Anterior cingulate cortex (tissue), 58 donors: ENCODE data around the gene FHDC1.

Experiments
- DNase-seq, 58 donors: peaks; one replicate each; lab custom pipeline; 2025; lab: John Stamatoyannopoulos, UW

The FHDC1 gene

DNA sequence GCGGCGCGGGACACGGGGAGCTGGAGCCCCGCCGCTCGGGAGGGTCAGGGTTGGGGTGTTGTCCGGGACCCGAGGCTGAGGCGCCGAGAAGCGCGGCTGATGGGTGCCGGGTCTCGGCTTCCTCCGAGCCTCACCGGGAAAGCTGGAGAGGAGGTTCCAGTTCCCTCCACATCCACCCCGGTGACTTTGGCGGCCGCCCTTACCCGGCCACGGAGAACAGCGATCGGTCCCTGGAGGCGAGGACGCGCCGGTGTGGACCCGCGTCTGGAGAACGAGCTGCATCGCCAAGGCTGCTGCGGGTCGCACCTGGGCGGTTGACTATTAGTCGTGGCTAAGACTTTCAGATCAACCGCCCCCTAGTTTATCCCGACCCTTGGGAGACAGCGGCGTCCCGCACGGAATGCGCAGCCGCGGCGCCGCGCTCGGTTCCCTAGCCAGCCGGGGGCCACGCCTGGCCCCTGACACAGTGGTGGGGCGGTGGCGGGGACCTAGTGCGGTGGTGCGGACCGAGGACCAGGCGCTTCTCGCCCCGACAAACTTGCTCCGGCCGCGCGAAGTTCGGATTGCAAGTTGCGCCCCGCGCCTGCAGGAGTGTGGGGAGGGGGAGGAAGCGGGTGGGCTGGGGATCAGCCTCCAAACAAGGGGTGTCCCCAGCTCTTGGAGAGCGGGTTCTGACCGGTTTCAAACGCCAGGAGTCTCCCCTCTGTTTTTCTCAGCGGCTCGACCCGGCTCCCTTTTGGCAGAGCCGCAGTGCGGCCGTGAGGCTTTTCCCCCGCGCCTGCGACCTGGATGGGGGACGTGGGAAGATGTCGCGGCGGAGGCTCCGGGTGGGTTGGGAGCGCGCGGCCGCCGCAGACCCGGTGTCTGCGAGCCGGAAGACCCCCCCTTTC, 568 bp downstream of the FHDC1 start:
- peak in 4 of 58 donors; percentile 6 to 23 (median 14) for DNase-seq

DNA sequence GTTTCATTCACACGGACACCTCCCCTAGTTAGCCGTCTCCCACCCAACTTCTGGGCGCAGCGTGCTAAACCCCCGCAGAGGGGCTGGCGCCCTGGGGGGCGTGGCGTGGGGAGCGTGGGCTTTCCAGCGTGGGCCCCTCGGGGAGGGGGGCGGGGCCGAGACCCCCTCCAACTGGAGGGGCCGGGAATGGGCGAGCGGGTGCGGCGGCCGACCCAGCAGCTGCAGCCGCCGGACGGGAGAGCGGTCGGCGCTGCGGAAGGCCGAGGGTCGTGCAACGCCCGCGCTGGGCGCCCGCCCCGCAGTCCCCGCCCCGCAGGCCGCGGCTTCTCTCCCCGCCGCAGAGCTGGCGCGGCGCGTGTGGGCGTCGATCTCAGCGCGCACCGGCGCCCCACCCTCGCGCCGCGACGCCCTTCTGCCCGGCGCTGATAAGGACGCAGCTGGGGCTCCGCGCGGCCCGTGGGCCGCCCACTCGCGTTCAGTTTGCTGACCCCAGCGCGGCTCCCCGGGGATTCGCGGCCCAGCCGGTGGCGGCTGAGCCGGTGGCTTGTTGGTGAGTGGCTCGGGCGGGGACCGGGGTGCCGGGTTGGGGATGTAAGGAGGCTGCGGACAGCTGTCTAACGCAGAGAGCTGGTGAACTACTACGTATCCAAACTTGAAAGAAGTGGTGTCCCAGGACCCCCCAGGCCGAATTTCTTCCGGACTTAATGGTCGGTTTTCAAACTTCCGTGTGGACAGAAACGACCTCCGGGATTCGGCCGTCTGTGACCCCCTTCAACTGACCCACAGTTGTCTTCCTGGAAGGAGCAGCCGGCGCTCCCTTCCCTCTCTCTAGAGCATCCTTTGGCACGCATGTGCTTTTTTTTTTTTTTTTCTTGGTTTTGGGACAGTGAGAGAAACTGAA, 1.5 kb downstream of the FHDC1 start:
- peak in 10 of 58 donors; percentile 3 to 39 (median 20) for DNase-seq

DNA sequence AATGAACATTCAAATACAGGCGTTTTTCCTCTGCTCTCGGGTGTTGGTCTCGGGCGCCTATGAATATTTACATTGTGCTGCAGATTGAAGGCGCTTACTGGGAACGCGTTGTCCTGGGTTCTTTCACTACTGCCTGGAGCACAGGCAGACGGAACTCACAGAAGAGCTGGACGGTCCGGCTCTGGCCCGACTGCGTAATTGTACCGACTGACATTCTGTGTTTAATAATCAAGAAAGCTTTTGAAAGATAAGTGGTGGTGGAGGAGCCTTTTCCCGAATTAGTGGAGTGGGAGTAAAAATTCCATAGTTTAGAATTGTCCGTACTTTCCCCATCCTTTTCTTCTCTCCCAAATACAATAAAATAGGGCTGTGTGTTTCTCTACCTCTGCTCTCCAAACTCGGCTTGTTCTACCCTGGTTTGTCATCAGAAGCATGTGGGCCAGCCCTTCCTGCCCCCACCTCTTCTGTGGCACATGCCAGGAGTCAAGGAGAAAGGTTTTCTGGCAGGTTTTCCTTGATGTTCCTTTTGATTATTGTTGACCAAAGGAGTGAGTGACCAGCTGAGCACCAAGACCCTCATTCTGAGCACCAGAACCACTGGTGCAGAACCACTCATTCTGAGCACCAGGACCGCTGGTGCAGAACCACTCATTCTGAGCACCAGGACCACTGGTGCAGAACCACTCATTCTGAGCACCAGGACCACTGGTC, 2.3 kb downstream of the FHDC1 start:
- peak in 1 of 58 donors; percentile 5 for DNase-seq

DNA sequence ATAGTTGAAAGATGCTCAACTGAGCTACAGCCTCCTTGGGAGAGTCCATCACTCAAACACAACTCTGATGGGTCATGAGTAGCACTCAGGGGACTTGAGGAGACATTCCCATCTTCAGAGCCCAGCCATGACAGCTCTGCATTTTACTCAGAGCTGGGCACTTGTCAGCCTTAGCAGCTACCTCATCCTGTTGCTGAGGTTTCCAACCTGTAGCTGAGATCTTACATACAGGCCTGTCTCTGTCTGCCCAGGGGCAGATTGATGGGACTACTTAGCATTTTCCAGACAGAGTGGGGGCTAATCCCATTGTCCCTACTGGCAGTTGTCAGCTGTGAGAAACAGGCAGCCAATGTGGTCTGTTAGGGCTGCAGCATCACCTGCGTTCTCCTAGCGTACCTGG, 3.5 kb downstream of the FHDC1 start:
- no peak for DNase-seq

DNA sequence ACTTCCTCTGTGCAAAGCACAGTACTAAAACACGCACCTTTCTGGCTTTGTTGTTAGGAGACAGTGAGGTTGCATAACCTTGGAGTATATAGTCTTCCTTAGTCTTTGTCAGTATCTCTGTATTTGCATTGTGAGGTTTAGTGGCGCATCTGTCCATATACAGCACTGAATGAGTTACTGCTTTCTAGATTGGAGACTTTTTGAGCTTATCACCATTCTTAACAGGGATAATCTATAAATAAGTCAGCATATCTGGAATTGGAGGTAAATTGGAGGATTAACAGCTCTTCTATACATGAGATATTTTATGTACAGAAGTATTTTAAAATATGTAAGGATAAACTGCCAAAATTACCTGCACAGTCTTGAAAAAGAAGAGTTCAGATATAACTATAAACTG, 4.3 kb downstream of the FHDC1 start:
- DNase-seq, result no peak

DNA sequence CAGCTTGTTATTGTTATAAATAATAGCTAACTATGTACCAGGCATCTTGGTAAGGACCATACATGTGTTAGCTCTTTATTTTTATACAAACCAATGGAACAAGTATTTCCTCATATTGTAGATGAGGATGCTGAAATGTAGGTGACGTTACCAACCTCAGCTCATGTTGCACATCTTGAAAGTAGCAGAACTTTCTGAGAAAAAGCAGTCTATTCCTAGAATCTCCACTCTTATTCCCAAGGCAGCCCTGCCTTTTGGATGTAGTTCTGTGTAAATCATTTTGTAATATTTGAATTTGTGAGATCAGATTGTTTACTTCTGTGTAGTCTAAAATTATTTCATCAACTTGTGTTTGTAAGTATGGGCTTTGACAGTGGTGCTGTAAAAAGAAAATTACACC, 5.3 kb downstream of the FHDC1 start:
- no peak for DNase-seq

DNA sequence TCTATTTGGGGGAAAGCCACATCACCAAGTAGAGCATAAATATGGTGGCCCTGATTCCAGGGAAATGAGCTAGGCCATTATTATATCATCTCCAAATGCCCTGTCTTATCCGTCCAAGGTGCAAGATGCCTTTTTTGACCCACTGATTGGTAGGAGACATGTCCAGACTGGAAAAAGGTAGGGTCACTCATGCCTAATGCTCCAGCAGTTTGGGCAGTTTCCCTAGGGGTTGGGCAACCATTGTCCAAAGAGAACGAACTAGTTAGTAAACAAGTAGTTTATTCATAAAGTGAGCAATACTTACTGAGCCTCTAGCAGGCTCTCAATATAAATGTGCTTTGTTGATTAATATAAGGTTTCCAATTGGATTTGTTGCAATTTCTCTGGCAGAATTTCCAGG, 6.2 kb downstream of the FHDC1 start:
- no peak for DNase-seq

DNA sequence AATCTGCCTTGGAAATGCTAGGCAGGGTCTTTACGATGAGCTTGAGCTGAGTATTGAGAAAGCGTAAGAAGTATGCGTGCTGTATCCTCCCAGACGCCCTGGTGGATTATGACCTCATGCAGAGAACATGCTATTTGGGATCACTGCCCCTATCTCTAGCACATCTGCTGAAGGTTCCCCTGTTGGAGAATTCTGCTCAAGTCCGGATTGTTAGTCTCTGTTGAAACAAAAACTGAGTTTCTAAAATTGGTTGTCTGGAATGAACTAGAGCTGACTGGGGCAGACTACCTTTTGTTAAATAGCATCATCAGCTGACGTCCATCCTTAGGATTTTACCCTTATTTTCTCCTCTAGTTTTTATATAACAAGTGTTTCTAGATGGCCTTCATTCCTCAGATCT, 7.5 kb downstream of the FHDC1 start:
- DNase-seq, result no peak

DNA sequence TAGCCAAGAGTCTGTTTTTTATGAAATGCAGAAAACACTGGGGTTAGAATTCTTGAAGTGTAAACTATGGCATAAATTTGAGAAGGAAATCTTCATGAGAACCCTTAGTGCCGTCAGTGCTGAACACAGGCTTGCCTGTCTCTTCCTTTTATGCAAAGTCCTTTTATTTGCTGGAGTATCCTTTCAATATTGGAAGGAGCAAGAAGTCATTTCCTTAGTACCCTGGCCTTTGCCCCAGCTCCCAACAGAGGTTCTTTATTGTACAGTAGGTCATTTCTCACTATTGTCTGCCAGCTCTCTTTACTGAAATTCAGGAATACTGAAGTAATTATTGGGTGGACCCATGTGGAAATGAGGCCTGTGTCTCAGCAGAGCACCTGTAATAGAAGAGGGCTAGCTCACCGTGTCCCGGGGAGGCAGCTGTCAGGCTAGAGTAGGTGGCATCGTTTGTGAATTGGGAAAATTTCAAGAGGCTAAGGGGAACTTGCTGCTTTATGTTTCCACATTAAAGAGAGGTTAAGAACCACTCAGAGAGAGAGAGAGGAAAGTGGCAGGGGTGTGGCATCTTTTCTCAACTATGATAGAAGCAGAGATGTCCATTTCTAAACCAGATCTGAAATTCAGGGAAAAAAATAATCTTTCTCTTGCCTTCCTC, 8.7 kb downstream of the FHDC1 start:
- DNase-seq, result no peak

DNA sequence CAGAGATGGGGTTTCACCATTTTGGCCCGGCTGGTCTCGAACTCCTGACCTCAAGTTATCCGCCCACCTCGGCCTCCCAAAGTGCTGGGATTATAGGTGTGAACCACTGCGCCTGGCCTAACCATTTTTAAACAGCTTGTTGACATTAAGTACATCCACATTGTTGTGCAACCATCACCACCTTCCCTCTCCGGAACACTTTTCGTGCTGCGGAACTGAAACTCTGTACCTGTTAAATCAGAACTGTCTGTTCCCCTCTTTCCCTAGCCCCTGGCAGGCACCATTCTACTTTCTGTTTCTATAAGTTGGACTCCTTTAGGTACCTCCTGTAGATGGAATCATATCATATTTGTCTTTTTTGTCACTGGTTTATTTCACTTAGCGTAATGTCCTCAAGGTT, 9.5 kb downstream of the FHDC1 start:
- no peak for DNase-seq

DNA sequence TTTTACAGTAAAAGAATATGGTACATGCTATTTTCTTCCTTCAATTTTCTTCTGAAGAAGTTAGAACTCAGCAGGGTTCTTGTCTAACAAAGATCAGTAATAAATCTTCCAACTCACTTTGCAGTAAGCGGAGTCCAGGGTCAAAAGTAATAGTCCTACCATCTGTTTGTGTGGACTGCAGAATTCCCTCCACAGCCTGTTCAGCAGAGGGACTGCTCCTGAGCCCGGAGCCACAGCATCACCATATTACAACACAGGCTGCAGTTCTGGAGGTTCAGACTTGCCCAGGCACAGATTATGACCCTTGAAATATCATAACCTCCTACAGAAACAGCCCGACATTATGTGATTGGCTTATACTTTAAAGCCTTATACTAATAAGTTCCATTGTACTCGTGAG, 10.3 kb downstream of the FHDC1 start:
- no peak for DNase-seq

DNA sequence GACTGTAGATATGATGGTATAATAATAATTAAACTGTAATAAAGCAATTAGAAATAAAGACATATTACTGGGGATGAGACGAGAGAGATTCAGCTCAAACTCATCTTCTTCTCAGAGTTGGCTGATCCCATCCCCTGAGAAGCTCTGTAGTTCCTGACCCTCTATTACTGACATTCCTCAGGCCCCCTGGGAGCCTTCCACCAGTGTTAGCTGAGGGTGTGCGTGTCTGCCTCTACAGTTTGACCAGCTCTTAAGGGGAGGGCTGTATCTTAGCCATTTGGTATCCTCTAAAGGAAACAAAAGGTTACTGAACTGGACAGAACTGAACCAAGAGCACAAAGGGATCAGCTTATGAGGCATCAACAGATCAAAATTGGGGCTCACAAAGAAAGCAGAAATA, 11.2 kb downstream of the FHDC1 start:
- DNase-seq, result no peak

DNA sequence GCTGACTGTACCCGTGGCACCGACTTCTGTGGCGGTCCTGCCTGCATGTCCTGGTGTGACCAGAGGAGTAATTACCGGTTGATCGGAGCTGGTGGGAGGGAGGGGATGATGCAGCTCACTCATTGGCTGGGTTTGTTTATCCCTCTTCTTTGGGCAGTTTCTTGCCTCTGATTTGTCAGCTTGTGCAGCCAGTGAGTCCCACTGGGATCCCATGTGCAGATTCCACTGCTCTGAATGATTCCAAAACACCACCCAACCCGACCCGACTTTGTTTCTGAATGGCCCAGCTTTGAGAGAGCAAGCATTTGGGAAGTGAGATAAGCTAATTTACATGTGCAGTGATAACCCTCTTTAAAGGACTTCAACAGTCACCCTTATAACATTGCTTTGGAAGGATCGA, 13.8 kb downstream of the FHDC1 start:
- no peak for DNase-seq

DNA sequence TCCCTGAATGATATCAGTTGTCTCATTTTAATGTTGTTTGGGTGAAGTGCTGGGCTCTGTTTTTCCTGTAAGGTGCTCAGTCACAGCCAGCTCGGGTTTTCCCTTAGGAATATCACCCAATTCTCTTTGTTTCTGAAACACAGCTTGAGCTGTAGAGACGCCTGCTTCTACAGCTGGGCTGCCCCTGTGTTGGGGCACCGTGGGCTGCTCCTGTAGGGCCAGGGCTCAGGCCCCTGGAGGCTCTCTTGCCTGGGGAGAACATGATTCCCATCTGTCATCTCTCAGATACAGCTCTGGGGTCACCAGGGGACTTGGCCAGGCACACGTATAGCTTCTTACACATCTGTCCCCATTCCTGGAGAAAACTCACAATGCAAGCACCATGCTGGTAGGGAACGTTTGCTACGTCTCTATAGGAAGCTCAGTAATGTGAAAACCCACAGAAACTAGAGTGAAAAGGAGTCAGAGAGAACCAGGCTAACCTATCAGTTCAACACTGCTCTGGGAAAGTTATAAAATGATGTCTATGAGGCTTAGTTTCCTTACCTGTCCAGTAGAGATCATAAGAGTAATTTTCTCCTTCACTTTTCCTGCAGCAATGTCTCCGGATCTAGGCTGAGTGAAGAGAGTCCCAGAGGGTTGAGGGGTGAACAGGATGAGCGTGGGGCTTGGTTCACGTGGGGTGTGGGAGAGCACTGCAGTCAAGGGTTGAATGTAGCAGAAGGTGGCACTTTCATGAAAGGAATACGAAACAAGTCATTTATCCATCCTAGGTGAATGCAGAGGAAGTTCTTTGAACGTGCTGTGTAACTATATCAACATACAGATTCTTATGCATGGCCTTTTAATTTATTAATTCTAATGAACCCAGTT, 14.5 kb downstream of the FHDC1 start:
- no peak for DNase-seq

DNA sequence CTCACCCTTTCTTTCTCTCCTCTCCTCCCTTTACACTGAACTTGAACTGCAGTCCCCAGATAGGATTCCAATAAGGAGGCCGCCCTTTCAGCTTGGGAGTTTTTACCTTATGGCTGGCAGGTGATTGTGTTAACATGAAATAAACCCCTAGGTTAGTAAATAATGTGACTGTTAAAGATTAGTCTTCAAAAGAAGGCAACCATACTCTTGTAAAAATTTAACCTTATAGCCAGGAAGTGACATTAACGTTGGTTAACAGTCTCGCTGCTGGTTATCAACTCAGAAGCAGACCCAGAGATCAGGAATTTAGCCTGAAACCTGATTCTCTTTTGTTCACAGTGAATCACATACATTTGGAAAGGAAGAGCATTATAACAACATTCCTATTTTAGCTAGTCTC, 15.2 kb downstream of the FHDC1 start:
- DNase-seq, result no peak

DNA sequence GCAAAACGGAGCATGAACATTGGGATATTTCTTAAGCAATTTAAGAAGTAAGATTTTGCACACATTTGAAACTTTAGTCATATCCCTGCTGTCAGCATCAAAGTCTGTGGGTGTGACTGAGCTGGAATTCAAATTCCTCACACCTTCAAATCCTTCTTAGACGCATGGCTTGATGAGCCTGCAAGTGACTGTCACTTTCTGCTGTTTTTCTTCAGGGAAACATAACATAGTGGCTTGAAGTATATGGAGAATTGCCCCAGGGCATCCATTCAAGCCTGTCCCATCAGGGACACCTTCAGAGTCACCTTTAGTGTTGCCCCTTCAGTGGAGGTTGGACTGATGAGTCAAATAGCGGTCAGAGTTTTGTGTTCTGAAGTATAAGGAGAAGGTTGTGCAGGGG, 17.4 kb downstream of the FHDC1 start:
- DNase-seq, result no peak

DNA sequence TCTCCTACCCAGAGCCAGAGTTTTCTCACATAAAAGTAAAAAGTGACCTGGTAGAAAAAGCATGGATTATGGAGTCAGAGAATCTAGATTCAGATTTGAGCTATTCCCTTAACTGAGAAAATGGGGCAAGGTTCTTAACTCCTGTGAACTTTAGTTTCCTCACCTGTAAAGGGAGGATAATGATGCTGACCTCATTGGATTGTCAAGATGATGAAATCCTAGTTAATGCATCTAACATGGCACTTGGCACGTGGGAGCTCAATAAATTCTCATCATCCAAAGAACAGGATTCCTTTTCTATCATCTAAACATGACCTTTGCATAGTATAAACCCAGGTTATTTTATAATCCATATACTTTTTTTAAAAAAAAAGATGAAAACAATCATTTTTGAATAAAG, 18.6 kb downstream of the FHDC1 start:
- no peak for DNase-seq

DNA sequence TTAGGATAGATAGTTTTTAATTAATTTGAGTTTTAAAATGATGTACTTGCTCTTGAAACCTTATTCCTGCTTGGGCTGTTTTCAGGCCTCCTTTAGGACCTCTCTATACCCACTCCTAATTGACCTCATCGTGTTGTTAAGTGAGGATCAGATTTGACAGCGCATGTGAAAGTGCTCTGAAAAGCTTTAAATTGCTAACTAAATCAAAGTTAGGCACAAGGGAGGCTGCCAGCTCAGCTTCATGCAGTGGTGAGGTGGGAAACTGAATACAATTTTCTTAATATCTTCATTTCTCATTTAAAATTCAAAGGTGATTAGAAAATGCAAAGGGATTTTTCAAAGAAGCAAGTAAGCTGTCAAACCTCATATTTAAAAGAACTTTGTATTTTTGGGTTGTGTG, 20.0 kb downstream of the FHDC1 start:
- DNase-seq, result no peak

DNA sequence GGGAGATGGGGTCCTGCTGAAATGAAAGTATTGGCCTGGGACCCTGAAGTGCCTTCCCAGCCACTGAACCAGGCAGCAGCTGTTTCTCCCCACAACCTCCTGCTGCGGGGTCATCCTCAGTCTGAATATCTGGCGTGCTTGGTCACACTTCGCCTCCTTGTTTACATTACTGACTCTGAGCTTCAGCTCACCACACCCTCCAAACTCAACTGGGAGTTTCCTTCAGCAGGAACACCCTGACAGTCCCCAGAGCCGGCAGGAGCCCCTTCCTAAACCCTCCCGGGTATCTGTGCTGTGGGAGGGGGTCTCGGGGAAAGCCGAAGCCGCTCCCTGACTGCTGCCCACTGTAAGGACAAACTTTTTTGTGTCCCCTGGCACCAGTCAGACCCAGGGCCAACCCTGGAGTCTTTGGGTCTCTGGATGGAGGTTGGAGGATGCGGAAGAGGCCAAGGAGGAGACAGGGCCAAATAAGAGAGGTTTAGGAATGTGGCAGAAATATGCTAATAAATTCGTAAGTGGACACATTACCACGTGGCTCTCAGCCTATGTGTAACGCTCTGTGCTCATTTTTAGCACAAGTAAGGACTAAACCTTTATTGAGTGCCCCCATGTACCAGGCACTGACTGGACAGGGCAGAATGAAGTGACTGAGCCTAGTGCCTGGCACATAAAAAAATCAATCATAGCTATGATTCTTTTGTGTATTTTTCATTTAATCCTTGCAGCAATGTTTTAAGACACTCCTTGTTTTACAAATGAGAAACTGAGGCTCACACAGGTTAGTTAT, 20.7 kb downstream of the FHDC1 start:
- no peak for DNase-seq
